ENCODE data around the gene CHST11. TPM values are rescaled to one million over a fixed set of nuclear protein-coding genes. Genes with fewer than 3 reads are reported as not detected.
A peak's percentile ranks its signal among the peaks of the same experiment; 100 is the strongest.

Gene CHST11
- total and polyA plus RNA-seq, 8 donors = 11.1 to 56.9 (median 14.8) TPM

GRCh38 chr12:104750061-104750460, 293.3 kb downstream of the CHST11 start:
- no peaks in the 10 kb centered on the region for H3K9me3 ChIP-seq
- no peaks in the 10 kb centered on the region for H3K36me3 ChIP-seq
- ATAC-seq (peak; percentile 88), DNase-seq (peak in 1 of 4 donors; percentile 68)
- H3K27ac ChIP-seq = peak overlapping the region in 1 of 2 donors; percentile 66
- H3K4me1 ChIP-seq = peaks cover 0 to 49% of the 10 kb centered on the region in 2 donors
- intact Hi-C loops (cut with DNase I) = no loop called here
- H3K27me3 ChIP-seq = no peaks in the 10 kb centered on the region
- no peak for TF ChIP-seq CTCF (IDR thresholded peaks at IDR 0.05)
- H3K4me3 ChIP-seq = no peak overlapping the region

- no peak for TF ChIP-seq CTCF (IDR thresholded peaks at IDR 0.05)
- Histone ChIP-seq H3K4me3 (no peak overlapping the region), H3K36me3 (no peaks in the 10 kb centered on the region), H3K9me3 (no peaks in the 10 kb centered on the region), H3K27ac (no peak overlapping the region), H3K4me1 (peaks cover 0 to 49% of the 10 kb centered on the region in 2 donors), H3K27me3 (no peaks in the 10 kb centered on the region)
- ATAC-seq (no peak), DNase-seq (no peak)
- intact Hi-C loops (cut with DNase I) = no loop called here
Measured at GRCh38 chr12:104751120-104751519, 294.4 kb downstream of the CHST11 start.

- Histone ChIP-seq H3K36me3 (peaks cover 0 to under 1% of the 10 kb centered on the region in 2 donors), H3K27me3 (no peaks in the 10 kb centered on the region), H3K4me1 (peaks cover 0 to 48% of the 10 kb centered on the region in 2 donors), H3K9me3 (no peaks in the 10 kb centered on the region), H3K27ac (no peak overlapping the region), H3K4me3 (no peak overlapping the region)
- intact Hi-C loops (cut with DNase I) = no loop called here
- ATAC-seq (no peak), DNase-seq (no peak)
- TF ChIP-seq CTCF (IDR thresholded peaks at IDR 0.05) = no peak
Measured at GRCh38 chr12:104751594-104751993, 294.8 kb downstream of the CHST11 start.

GRCh38 chr12:104752016-104752415, 295.3 kb downstream of the CHST11 start:
- H3K36me3 ChIP-seq = peaks cover 0 to 5% of the 10 kb centered on the region in 2 donors
- peaks cover 0 to 44% of the 10 kb centered on the region in 2 donors for H3K4me1 ChIP-seq
- intact Hi-C loops (cut with DNase I) = no loop called here
- H3K27ac ChIP-seq = no peak overlapping the region
- no peak for TF ChIP-seq CTCF (IDR thresholded peaks at IDR 0.05)
- ATAC-seq = no peak
- H3K27me3 ChIP-seq = no peaks in the 10 kb centered on the region
- no peak for DNase-seq
- no peak overlapping the region for H3K4me3 ChIP-seq
- no peaks in the 10 kb centered on the region for H3K9me3 ChIP-seq

GRCh38 chr12:104752881-104753280, 296.1 kb downstream of the CHST11 start:
- no peak overlapping the region for H3K4me3 ChIP-seq
- no peak for DNase-seq
- H3K4me1 ChIP-seq = peaks cover 0 to 41% of the 10 kb centered on the region in 2 donors
- no peaks in the 10 kb centered on the region for H3K27me3 ChIP-seq
- no peak for TF ChIP-seq CTCF (IDR thresholded peaks at IDR 0.05)
- H3K27ac ChIP-seq = no peak overlapping the region
- peaks cover 0 to 13% of the 10 kb centered on the region in 2 donors for H3K36me3 ChIP-seq
- intact Hi-C loops (cut with DNase I) = no loop called here
- no peaks in the 10 kb centered on the region for H3K9me3 ChIP-seq
- ATAC-seq = no peak

Data from left lung (tissue), 10 donors.